HCT116 (cell line): Measurements from ENCODE around the gene FABP2.

Experiments
- CEBPB ChIP-seq: IDR thresholded peaks from 2 replicates; pipeline ENCODE4 v1.6.1; 2012; ENCODE audit warnings: low read depth
- EZH2 ChIP-seq: fragments of 200-600 bp; sonication (generic); IDR thresholded peaks from 2 replicates; pipeline ENCODE4 v1.6.1; 2017; ENCODE audit warnings: antibody characterized with exemption, mixed run types
- EZH2phosphoT487 ChIP-seq: fragments of 200-600 bp; IDR thresholded peaks from 2 replicates; pipeline ENCODE4 v1.6.1; 2018; ENCODE audit warnings: antibody characterized with exemption, borderline replicate concordance
- JUND ChIP-seq: IDR thresholded peaks from 2 replicates; pipeline ENCODE4 v1.6.1; 2012
- POLR2A ChIP-seq: IDR thresholded peaks from 2 replicates; pipeline ENCODE4 v1.7.0; 2011; ENCODE audit warnings: borderline replicate concordance; ENCODE audit not compliant: insufficient read depth, insufficient read length; ENCODE audit errors: extremely low read depth
- POLR2AphosphoS5 ChIP-seq: IDR thresholded peaks from 2 replicates; pipeline ENCODE4 v1.6.1; 2011; ENCODE audit warnings: mild to moderate bottlenecking, low read depth, low read length, moderate library complexity
- SIN3A ChIP-seq: IDR thresholded peaks from 2 replicates; pipeline ENCODE4 v1.6.1; 2012; ENCODE audit warnings: low read depth
- SP1 ChIP-seq: IDR thresholded peaks from 2 replicates; pipeline ENCODE4 v1.6.1; 2012; ENCODE audit warnings: low read depth
- SRF ChIP-seq: IDR thresholded peaks from 2 replicates; pipeline ENCODE4 v1.6.1; 2012; ENCODE audit warnings: low read depth
- TCF7L2 ChIP-seq: IDR thresholded peaks from 2 replicates; pipeline ENCODE4 v1.7.0; 2011; ENCODE audit warnings: borderline replicate concordance, inconsistent platforms; ENCODE audit not compliant: insufficient read depth, insufficient read length; ENCODE audit errors: extremely low read depth
- TF ChIP-seq, protein P1 (sequence below), 3 experiments: fragments of 200-600 bp in 1 of 3; sonication (generic) in 1 of 3; IDR thresholded peaks in 2 of 3; conservative IDR thresholded peaks in 1 of 3; 2 replicates each; pipeline ENCODE4 v1.5.1; 2012 to 2017; ENCODE audit warnings: low read depth in 2 of 3, low read length in 2 of 3, antibody characterized with exemption in 1 of 3, borderline replicate concordance in 1 of 3, control low read depth in 1 of 3, mild to moderate bottlenecking in 1 of 3, mixed read lengths in 1 of 3, mixed run types in 1 of 3, moderate library complexity in 1 of 3; ENCODE audit not compliant: insufficient read depth in 1 of 3
- TF ChIP-seq, protein P2 (sequence below): IDR thresholded peaks from 2 replicates; pipeline ENCODE4 v1.6.1; 2012; ENCODE audit warnings: low read depth
- TF ChIP-seq, protein P3 (sequence below): IDR thresholded peaks from 2 replicates; pipeline ENCODE4 v1.6.1; 2011; ENCODE audit warnings: mild to moderate bottlenecking, low read length, moderate library complexity; ENCODE audit not compliant: insufficient replicate concordance; ENCODE audit errors: extremely low read depth

DNA sequence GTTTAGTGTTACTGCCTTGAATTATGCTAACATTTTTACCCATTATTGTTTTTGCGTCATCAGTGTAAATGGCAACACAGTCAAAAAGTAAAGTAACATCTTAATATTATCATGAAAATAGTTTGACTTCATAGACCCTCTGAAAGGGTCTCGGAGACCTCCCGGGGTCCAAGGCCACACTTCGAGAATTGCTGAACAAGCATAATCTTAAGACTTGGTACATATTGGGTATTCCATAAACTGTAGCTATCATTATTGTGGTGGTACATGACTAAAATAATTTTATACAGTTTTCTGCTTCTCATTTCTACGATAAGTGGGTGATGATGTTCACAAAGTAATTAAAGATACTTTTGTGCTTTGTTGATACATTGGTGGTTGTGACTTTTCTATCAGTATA, 32.6 kb downstream of the FABP2 start:
- TF ChIP-seq SP1 (no peak), CEBPB (no peak), POLR2A (no peak), JUND (no peak), POLR2AphosphoS5 (no peak), EZH2 (no peak), SRF (no peak), SIN3A (no peak), TCF7L2 (no peak), EZH2phosphoT487 (no peak)
- TF ChIP-seq, protein P1, sequence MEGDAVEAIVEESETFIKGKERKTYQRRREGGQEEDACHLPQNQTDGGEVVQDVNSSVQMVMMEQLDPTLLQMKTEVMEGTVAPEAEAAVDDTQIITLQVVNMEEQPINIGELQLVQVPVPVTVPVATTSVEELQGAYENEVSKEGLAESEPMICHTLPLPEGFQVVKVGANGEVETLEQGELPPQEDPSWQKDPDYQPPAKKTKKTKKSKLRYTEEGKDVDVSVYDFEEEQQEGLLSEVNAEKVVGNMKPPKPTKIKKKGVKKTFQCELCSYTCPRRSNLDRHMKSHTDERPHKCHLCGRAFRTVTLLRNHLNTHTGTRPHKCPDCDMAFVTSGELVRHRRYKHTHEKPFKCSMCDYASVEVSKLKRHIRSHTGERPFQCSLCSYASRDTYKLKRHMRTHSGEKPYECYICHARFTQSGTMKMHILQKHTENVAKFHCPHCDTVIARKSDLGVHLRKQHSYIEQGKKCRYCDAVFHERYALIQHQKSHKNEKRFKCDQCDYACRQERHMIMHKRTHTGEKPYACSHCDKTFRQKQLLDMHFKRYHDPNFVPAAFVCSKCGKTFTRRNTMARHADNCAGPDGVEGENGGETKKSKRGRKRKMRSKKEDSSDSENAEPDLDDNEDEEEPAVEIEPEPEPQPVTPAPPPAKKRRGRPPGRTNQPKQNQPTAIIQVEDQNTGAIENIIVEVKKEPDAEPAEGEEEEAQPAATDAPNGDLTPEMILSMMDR (IDR thresholded peaks at IDR 0.05 in 2 of 3, conservative IDR thresholded peaks at IDR 0.05 in 1 of 3; ENCODE audit: borderline replicate concordance in 1 of 3, insufficient read depth in 1 of 3, low read depth in 2 of 3, low read length in 2 of 3) = no peak
- TF ChIP-seq, protein P2, sequence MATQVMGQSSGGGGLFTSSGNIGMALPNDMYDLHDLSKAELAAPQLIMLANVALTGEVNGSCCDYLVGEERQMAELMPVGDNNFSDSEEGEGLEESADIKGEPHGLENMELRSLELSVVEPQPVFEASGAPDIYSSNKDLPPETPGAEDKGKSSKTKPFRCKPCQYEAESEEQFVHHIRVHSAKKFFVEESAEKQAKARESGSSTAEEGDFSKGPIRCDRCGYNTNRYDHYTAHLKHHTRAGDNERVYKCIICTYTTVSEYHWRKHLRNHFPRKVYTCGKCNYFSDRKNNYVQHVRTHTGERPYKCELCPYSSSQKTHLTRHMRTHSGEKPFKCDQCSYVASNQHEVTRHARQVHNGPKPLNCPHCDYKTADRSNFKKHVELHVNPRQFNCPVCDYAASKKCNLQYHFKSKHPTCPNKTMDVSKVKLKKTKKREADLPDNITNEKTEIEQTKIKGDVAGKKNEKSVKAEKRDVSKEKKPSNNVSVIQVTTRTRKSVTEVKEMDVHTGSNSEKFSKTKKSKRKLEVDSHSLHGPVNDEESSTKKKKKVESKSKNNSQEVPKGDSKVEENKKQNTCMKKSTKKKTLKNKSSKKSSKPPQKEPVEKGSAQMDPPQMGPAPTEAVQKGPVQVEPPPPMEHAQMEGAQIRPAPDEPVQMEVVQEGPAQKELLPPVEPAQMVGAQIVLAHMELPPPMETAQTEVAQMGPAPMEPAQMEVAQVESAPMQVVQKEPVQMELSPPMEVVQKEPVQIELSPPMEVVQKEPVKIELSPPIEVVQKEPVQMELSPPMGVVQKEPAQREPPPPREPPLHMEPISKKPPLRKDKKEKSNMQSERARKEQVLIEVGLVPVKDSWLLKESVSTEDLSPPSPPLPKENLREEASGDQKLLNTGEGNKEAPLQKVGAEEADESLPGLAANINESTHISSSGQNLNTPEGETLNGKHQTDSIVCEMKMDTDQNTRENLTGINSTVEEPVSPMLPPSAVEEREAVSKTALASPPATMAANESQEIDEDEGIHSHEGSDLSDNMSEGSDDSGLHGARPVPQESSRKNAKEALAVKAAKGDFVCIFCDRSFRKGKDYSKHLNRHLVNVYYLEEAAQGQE = no peak
- TF ChIP-seq, protein P3, sequence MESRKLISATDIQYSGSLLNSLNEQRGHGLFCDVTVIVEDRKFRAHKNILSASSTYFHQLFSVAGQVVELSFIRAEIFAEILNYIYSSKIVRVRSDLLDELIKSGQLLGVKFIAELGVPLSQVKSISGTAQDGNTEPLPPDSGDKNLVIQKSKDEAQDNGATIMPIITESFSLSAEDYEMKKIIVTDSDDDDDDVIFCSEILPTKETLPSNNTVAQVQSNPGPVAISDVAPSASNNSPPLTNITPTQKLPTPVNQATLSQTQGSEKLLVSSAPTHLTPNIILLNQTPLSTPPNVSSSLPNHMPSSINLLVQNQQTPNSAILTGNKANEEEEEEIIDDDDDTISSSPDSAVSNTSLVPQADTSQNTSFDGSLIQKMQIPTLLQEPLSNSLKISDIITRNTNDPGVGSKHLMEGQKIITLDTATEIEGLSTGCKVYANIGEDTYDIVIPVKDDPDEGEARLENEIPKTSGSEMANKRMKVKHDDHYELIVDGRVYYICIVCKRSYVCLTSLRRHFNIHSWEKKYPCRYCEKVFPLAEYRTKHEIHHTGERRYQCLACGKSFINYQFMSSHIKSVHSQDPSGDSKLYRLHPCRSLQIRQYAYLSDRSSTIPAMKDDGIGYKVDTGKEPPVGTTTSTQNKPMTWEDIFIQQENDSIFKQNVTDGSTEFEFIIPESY = no peak
